ENCODE results near the gene PTPN1.

PTPN1 gene

GRCh38 chr20:50600281-50600895 lies 90.2 kb downstream of the PTPN1 start:
- no peak overlapping the region for H3K4me3 ChIP-seq (ENCODE audit: low read depth, low read length, poor library complexity, severe bottlenecking)
- H2AFZ ChIP-seq (ENCODE audit: low read length): no peak overlapping the region
- no peaks in the 10 kb centered on the region for H4K20me1 ChIP-seq (ENCODE audit: insufficient read depth, low read length)
- H3K27me3 ChIP-seq (ENCODE audit: insufficient read depth, low read length): peaks cover 9% of the 10 kb centered on the region
- H3K9me2 ChIP-seq (ENCODE audit: low read depth, low read length): no peaks in the 10 kb centered on the region
- TF ChIP-seq CTCF (IDR thresholded peaks at IDR 0.05; ENCODE audit: low read length) (no peak), EZH2 (IDR thresholded peaks at IDR 0.05; ENCODE audit: borderline replicate concordance, low read length) (no peak)
- no peak overlapping the region for H3K9ac ChIP-seq (ENCODE audit: low read length)
- no peaks in the 10 kb centered on the region for H3K79me2 ChIP-seq (ENCODE audit: insufficient read depth, low read length)
- H3K27ac ChIP-seq (ENCODE audit: low read depth, low read length, poor library complexity, severe bottlenecking): no peak overlapping the region
- H3K36me3 ChIP-seq (ENCODE audit: insufficient read depth, low read length): no peaks in the 10 kb centered on the region
- H3K4me1 ChIP-seq (ENCODE audit: insufficient read depth, low read length, severe bottlenecking): no peaks in the 10 kb centered on the region
- H3K4me2 ChIP-seq (ENCODE audit: low read length): no peak overlapping the region
- no peaks in the 10 kb centered on the region for H3K9me3 ChIP-seq (ENCODE audit: low read length)
- H3F3A ChIP-seq (ENCODE audit: insufficient read depth, low read length): no peaks in the 10 kb centered on the region

GRCh38 chr20:50601511-50602431 lies 91.6 kb downstream of the PTPN1 start:
- peaks cover 7% of the 10 kb centered on the region; the same call in 1 of the 2 replicates for H3K27me3 ChIP-seq (ENCODE audit: insufficient read depth, low read length)
- H3K4me3 ChIP-seq (ENCODE audit: low read depth, low read length, poor library complexity, severe bottlenecking): no peak overlapping the region
- H3K9ac ChIP-seq (ENCODE audit: low read length): no peak overlapping the region
- H3F3A ChIP-seq (ENCODE audit: insufficient read depth, low read length): no peaks in the 10 kb centered on the region
- no peaks in the 10 kb centered on the region for H4K20me1 ChIP-seq (ENCODE audit: insufficient read depth, low read length)
- no peak overlapping the region for H2AFZ ChIP-seq (ENCODE audit: low read length)
- no peaks in the 10 kb centered on the region for H3K4me1 ChIP-seq (ENCODE audit: insufficient read depth, low read length, severe bottlenecking)
- H3K4me2 ChIP-seq (ENCODE audit: low read length): no peak overlapping the region
- TF ChIP-seq EZH2 (IDR thresholded peaks at IDR 0.05; ENCODE audit: borderline replicate concordance, low read length) (no peak), CTCF (IDR thresholded peaks at IDR 0.05; ENCODE audit: low read length) (no peak)
- no peak overlapping the region for H3K27ac ChIP-seq (ENCODE audit: low read depth, low read length, poor library complexity, severe bottlenecking)
- H3K79me2 ChIP-seq (ENCODE audit: insufficient read depth, low read length): no peaks in the 10 kb centered on the region
- no peaks in the 10 kb centered on the region for H3K36me3 ChIP-seq (ENCODE audit: insufficient read depth, low read length)
- no peaks in the 10 kb centered on the region for H3K9me2 ChIP-seq (ENCODE audit: low read depth, low read length)
- no peaks in the 10 kb centered on the region for H3K9me3 ChIP-seq (ENCODE audit: low read length)

GRCh38 chr20:50602432-50603088 lies 92.4 kb downstream of the PTPN1 start:
- no peak overlapping the region for H3K4me3 ChIP-seq (ENCODE audit: low read depth, low read length, poor library complexity, severe bottlenecking)
- H3F3A ChIP-seq (ENCODE audit: insufficient read depth, low read length): no peaks in the 10 kb centered on the region
- H3K9ac ChIP-seq (ENCODE audit: low read length): no peak overlapping the region
- no peaks in the 10 kb centered on the region for H3K36me3 ChIP-seq (ENCODE audit: insufficient read depth, low read length)
- no peaks in the 10 kb centered on the region for H4K20me1 ChIP-seq (ENCODE audit: insufficient read depth, low read length)
- no peaks in the 10 kb centered on the region for H3K4me1 ChIP-seq (ENCODE audit: insufficient read depth, low read length, severe bottlenecking)
- no peak overlapping the region for H3K27ac ChIP-seq (ENCODE audit: low read depth, low read length, poor library complexity, severe bottlenecking)
- H3K4me2 ChIP-seq (ENCODE audit: low read length): no peak overlapping the region
- 0 out of 2 replicates have a peak, but pooled peaks cover 3% of the 10 kb centered on the region for H3K27me3 ChIP-seq (ENCODE audit: insufficient read depth, low read length)
- TF ChIP-seq EZH2 (IDR thresholded peaks at IDR 0.05; ENCODE audit: borderline replicate concordance, low read length) (no peak), CTCF (IDR thresholded peaks at IDR 0.05; ENCODE audit: low read length) (no peak)
- no peaks in the 10 kb centered on the region for H3K9me3 ChIP-seq (ENCODE audit: low read length)
- no peaks in the 10 kb centered on the region for H3K9me2 ChIP-seq (ENCODE audit: low read depth, low read length)
- H2AFZ ChIP-seq (ENCODE audit: low read length): no peak overlapping the region
- H3K79me2 ChIP-seq (ENCODE audit: insufficient read depth, low read length): no peaks in the 10 kb centered on the region
